Testis (tissue), 2 donors: ENCODE results near the gene CNGB1.

Experiments
- POLR2A ChIP-seq: fragments of 450-650 bp; IDR thresholded peaks from one replicate; pipeline ENCODE4 v1.6.1; 2017; ENCODE audit warnings: antibody characterized with exemption, mild to moderate bottlenecking, moderate library complexity
- TF ChIP-seq, protein P1 (sequence below), 3 experiments: fragments of 450-650 bp in 2 of 3; fragments of 200-600 bp in 1 of 3; sonication (generic) in 1 of 3; IDR thresholded peaks; one replicate each; pipeline ENCODE4 v1.5.1; 2016 to 2019; ENCODE audit warnings: antibody characterized with exemption in 3 of 3, mild to moderate bottlenecking in 2 of 3, moderate library complexity in 1 of 3

DNA sequence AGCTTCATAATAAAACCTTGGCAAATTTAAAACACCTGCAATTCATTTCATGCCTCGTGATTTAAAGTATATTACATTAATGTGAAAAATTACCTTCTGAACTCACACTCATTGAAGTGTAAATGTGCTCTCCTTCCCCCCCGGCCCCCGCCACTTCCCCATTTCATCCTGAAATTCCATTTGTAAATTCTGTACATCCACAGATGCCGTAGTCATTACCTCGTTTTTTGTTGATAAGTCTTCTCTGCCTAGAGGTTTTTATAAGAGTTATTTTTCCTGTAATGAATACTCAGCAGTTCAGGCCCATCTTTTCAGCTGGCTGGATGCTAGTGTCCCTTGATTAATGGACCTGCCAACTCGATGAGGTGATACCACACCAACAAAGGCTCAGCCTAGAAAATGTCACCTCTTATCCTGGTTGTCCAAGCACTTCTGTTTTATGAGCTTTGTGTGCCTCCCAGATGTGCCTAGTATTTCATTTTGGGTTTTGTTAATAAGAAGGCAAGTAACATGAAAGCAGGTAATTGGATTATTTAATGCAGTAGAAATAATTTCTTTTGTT lies 103.8 kb downstream of the CNGB1 start:
- TF ChIP-seq, protein P1, sequence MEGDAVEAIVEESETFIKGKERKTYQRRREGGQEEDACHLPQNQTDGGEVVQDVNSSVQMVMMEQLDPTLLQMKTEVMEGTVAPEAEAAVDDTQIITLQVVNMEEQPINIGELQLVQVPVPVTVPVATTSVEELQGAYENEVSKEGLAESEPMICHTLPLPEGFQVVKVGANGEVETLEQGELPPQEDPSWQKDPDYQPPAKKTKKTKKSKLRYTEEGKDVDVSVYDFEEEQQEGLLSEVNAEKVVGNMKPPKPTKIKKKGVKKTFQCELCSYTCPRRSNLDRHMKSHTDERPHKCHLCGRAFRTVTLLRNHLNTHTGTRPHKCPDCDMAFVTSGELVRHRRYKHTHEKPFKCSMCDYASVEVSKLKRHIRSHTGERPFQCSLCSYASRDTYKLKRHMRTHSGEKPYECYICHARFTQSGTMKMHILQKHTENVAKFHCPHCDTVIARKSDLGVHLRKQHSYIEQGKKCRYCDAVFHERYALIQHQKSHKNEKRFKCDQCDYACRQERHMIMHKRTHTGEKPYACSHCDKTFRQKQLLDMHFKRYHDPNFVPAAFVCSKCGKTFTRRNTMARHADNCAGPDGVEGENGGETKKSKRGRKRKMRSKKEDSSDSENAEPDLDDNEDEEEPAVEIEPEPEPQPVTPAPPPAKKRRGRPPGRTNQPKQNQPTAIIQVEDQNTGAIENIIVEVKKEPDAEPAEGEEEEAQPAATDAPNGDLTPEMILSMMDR (IDR thresholded peaks at IDR 0.05): no peak
- TF ChIP-seq POLR2A: no peak
